Fibroblast of peridontal ligament (primary cell): ENCODE measurements around the gene ZNF322.
A peak's percentile ranks its signal among the peaks of the same experiment; 100 is the strongest.
"Not testable (repeated sequence)": the region's sequence is repeated elsewhere in the genome, so short reads cannot be mapped to it uniquely, and the experiment has no call there.

Source experiments
- DNase-seq: peaks from one replicate; pipeline ENCODE4 v3.0.0-alpha.2; 2010; ENCODE audit errors: extremely low read depth

Gene ZNF322, protein sequence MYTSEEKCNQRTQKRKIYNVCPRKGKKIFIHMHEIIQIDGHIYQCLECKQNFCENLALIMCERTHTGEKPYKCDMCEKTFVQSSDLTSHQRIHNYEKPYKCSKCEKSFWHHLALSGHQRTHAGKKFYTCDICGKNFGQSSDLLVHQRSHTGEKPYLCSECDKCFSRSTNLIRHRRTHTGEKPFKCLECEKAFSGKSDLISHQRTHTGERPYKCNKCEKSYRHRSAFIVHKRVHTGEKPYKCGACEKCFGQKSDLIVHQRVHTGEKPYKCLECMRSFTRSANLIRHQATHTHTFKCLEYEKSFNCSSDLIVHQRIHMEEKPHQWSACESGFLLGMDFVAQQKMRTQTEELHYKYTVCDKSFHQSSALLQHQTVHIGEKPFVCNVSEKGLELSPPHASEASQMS

GRCh38 chr6:26659042-26659999, at the start of gene ZNF322:
Gene ZNF322, minus strand, starts transcription at chr6:26659746. Its CDS starts 21,193 bp downstream, at chr6:26638553.
- DNase-seq: peak; percentile 88

DNA sequence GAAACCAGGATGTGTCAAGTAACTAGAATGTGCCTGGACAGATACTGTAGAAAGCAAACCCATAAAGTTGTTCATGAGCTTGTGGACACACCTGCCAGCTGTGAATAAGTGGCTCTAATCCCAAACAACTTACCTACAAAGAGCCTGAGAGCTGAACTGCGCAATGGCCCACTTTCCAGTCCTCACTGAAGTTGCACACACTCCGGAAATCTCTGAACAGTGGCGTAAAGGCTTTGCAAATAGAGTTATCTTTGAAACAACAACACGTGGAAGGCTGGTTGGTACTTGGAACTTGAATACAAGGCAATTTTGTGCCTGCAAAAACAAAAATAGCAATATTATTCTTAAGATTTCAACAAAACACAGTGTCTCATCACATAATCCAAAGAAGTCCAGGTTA, 46.2 kb upstream of the ZNF322 start:
- not testable (repeated sequence) for DNase-seq

DNA sequence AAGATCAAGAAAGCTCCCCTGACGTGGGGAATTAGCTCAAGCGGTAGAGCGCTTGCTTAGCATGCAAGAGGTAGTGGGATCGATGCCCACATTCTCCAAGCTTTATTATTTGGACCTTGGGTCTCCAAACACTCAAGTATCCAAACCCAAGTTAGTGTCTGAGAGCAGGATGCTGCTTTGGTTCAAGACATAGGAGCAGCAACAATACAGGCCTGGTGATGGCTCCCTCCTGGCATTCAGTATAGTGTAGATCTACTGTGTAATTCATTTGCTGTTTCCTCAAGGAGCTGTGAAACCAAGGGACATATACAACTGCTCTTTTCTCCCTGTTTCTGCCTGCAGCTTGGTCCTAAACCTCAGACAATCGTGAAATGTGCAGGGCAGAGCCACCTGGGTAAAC, 45.8 kb upstream of the ZNF322 start:
- DNase-seq: not testable (repeated sequence)

DNA sequence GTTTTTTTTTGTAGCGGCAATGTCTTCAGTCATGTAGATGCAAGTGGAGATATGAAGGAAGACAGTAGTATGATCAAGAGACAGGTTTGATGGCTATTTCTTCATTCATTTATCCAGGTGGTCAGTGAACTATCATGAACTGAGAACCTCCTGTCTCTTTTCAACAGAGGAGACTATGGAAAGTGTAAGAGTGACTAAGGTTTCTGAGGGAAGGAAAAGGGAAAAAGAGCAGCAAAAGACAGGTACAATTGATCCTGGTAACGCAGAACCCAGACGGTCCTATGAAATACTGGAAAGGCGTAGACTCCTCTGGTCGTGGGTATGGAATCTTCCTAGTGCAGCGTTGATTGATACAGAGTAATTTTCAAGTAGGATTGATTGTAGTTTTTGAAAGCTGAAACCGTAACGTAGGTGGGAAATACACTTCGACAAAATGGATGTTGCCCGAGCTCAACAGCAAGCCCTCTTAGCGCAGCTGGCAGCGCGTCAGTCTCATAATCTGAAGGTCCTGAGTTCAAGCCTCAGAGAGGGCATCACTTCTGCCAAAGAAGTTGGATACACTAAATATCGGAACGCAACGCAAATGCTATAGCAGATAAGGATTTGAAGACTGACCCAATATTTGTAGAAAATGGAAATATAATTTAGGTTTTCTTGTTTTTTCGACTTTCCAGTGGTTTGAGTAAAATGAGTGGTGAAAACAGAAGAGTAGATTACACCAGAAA, 41.6 kb upstream of the ZNF322 start:
- not testable (repeated sequence) for DNase-seq

- DNase-seq: not testable (repeated sequence)
Measured at GRCh38 chr6:26697496-26697895, 38.0 kb upstream of the ZNF322 start.

DNA sequence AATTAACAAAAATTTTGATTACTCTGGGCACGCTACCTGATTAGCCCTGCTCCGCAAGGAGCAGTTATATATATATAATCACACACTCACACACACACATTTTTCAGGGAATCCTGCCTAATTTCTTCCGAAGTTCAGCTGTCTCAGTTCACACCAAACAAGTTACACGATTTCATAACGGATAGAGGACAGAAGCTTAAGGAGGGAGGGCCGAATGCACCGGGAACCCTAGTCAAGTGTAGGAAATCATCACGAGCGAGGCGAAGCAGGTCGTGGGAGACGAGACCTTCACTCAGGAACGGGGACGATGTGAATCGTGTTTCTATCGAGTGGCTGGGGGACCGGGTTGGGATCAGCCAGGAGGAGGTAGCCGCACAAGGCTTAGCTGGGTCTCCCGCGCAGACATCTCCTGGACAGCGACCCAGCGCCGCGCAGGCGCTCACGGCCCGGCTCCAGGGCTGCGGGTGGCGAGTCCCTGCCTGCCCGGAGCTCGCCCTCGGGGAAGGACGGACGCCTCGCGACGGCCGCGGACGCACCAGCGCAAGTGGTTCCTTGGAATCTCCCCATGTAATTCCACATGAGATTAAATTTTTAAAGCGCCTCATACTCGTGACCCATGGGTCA, 29.9 kb upstream of the ZNF322 start:
- DNase-seq: not testable (repeated sequence)

DNA sequence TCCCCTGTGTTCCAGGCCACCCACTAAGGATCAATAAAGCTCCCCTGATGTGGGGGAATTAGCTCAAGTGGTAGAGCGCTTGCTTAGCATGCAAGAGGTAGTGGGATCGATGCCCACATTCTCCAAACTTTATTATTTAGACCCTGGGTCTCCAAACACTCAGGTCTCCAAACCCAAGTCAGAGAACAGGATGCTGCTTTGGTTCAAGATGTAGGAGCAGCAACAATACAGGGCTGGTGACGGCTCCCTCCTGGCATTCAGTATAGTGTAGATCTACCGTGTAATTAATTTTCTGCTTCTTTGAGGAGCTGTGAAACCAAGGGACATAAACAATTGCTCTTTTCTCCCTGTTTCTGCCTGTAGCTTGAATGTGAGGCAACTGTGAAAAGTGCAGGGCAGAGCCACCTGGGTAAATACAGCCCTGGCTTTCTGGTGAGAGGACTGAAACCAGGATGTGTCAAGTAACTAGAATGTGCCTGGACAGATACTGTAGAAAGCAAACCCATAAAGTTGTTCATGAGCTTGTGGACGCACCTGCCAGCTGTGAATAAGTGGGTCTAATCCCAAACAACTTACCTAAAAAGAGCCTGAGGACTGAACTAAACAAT, 23.0 kb upstream of the ZNF322 start:
- DNase-seq: not testable (repeated sequence)

DNA sequence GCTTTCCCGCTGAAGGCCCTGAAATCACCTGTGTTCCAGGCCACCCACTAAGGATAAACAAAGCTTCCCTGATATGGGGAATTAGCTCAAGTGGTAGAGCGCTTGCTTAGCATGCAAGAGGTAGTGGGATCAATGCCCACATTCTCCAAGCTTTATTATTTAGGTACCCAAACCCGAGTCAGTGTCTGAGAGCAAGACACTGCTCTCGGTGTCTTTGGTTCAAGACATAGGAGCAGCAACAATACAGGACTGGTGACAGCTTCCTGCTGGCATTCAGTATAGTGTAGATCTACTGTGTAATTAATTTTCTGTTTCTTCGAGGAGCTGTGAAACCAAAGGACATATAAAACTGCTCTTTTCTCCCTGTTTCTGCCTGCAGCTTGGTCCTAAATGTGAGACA, 13.7 kb upstream of the ZNF322 start:
- not testable (repeated sequence) for DNase-seq

- not testable (repeated sequence) for DNase-seq
Measured at GRCh38 chr6:26670558-26670957, 11.0 kb upstream of the ZNF322 start.

GRCh38 chr6:26670003-26670402, 10.5 kb upstream of the ZNF322 start:
- not testable (repeated sequence) for DNase-seq

GRCh38 chr6:26660000-26660361, 435 bp upstream of the ZNF322 start:
- DNase-seq: peak; percentile 46

- no peak for DNase-seq
Measured at GRCh38 chr6:26657256-26657655, 2.3 kb downstream of the ZNF322 start.

DNA sequence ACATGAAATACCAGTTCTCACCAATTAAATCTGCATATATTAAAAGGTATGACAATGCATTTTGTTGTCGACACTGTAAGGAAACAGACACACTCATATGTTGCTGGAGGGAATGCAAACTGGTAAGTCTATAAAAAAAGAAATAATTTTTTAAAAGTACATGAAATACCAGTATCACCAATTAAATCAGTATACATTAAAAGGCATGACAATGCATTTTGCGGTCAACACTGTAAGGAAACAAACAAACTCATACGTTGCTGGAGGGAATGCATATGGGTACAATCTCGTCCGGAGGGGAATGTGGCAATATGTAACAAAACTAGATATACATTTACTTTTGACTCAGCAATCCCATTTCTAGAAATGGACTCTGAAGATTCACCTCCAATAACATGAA, 6.5 kb downstream of the ZNF322 start:
- DNase-seq: no peak

- no peak for DNase-seq
Measured at GRCh38 chr6:26651133-26651781, 8.3 kb downstream of the ZNF322 start.

DNA sequence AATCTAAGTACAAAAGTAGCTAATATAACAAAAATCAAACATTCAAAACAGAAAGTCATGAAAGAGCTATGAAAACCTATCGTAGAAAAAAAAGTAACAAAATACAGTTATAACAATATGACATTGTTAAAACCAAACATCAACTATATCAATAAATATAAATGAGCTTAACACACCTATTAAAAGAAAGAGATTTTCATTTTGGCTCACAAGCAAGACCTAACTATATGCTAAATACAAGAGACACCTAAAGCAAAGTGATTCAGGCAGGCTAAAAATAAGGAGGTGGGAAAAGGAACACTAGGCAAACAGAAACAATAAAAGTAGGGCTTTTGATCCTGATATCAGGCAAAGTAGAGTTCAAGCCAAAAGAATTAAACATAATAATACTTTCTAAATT, 13.5 kb downstream of the ZNF322 start:
- no peak for DNase-seq

DNA sequence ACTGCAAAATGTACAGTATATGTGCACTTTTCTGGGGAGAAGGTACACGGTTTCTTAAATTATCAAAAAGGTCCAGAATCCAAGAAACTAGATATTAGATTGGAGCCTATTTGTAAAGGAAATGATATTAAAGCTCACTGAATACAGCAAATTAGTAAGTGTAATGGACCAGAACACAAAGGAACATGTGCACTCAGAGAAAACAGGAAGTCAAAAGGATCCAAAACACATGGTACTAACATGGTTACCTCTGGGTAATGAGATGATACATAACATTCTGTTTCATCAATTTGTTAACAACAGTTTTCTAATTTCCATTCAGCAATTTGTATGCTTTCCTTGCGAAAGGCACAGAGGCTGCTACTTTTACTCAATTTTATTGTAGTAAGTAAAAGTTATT, 18.7 kb downstream of the ZNF322 start:
- no peak for DNase-seq

- DNase-seq: no peak
Measured at GRCh38 chr6:26629359-26629758, 30.2 kb downstream of the ZNF322 start.

DNA sequence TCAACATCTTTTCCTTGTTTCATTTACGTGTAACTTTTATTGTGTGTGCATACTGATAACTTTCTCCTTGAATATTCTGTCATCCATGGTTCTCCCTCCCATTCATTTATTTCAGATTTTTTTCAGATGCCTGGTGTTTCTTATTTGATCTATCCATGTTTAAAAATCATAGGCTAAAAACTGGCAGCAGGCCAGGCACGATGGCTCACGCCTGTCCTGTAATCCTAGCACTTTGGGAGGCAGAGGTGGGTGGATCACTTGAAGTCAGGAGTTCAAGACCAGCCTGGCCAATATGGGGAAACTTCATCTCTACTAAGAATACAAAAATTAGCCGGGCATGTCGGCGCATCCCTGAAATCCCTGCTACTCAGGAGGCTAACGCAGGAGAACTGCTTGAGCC, 31.7 kb downstream of the ZNF322 start:
- no peak for DNase-seq

GRCh38 chr6:26624557-26624956, 35.0 kb downstream of the ZNF322 start:
- DNase-seq: no peak

GRCh38 chr6:26623339-26623859, 36.1 kb downstream of the ZNF322 start:
- DNase-seq: no peak
